C4-2B (cell line): Measurements from ENCODE around the gene P2RY1.

ENCODE experiments used
- H3K27ac ChIP-seq: fragments of 450-650 bp; 2 replicates; pipeline ENCODE4 v1.5.1; 2017
- ZFX ChIP-seq: fragments of 450-650 bp; IDR thresholded peaks from 2 replicates; pipeline ENCODE4 v1.6.1; 2017
- TF ChIP-seq, protein P1 (sequence below): fragments of 450-650 bp; conservative IDR thresholded peaks from 2 replicates; pipeline ENCODE4 v1.5.1; 2017; ENCODE audit warnings: mild to moderate bottlenecking

The P2RY1 gene

DNA sequence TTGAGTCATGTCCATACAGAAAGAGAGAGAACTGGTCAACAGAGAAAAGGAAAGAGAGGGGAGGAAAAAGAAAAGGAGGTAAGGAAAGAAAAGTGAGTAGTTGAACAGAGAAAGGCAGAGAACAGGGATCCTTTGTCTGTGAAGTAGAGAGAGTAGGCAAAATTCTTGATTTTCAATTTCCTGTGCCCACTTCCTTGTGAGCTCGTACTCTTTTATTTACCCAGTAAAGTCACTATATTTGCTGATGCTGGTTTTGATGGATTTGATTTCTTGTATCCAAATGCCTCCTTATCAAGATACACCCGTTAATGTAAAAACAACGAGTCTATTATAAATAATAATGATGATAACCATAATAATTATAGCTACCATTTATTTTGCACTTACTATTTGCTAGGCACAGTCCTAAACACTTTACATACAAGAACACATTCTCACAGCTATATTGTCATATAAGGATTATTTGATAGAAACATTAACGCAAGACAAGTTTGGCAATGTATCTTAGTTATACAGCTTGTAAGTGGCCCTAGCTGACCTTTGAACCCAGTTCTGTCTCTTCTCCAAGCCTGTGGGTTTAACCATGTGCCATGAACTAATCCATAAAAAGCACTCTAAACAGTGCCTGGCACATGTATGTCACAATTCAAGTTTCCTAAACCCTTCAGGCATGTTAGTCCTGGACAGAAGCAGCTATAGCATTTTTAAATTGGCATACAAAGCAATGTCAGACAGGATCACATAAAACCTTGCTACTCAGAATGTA is 6.7 kb upstream of the P2RY1 start:
- TF ChIP-seq ZFX: no peak
- TF ChIP-seq, protein P1, sequence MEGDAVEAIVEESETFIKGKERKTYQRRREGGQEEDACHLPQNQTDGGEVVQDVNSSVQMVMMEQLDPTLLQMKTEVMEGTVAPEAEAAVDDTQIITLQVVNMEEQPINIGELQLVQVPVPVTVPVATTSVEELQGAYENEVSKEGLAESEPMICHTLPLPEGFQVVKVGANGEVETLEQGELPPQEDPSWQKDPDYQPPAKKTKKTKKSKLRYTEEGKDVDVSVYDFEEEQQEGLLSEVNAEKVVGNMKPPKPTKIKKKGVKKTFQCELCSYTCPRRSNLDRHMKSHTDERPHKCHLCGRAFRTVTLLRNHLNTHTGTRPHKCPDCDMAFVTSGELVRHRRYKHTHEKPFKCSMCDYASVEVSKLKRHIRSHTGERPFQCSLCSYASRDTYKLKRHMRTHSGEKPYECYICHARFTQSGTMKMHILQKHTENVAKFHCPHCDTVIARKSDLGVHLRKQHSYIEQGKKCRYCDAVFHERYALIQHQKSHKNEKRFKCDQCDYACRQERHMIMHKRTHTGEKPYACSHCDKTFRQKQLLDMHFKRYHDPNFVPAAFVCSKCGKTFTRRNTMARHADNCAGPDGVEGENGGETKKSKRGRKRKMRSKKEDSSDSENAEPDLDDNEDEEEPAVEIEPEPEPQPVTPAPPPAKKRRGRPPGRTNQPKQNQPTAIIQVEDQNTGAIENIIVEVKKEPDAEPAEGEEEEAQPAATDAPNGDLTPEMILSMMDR: no peak
- peak overlapping the region; percentile 56; the same call in 1 of the 2 replicates for H3K27ac ChIP-seq

GRCh38 chr3:152830245-152830644 is 4.7 kb upstream of the P2RY1 start:
- TF ChIP-seq, protein P1: no peak
- TF ChIP-seq ZFX: no peak
- H3K27ac ChIP-seq: no peak overlapping the region

GRCh38 chr3:152832046-152832445 is 2.9 kb upstream of the P2RY1 start:
- no peak for TF ChIP-seq ZFX
- TF ChIP-seq, protein P1: no peak
- H3K27ac ChIP-seq: no peak overlapping the region

- no peak overlapping the region for H3K27ac ChIP-seq
- TF ChIP-seq, protein P1: no peak
- no peak for TF ChIP-seq ZFX
These were observed 1.8 kb upstream of the P2RY1 start for GRCh38 chr3:152833089-152833488.

DNA sequence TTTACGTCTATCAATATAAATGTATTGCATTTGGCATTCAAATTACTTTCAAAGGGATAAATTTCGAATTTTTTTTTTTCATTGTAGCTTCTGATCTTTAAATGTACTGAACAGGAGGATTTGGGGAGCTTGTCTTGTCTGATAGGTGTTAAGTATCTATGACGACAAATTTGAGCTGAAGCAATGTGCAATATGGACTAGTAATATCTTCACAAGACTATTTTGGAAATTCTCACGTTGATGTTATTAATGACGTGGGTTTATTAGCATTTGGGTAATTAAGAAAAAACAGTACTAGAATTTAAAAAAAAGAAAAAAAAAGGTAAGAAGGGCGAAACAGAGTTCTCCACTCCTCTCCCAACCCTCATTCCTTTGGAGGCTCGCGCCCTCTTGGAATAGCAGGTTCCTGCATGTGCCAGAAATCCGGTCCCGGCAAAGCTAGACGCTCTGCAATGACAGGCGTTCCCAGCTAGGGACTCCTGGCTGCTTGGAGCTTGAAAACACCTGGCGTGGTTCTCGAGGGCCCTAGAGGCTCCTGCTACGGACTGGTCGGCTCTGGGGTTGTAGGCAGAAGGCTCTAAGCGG is 648 bp upstream of the P2RY1 start:
- TF ChIP-seq ZFX: no peak
- TF ChIP-seq, protein P1: no peak
- no peak overlapping the region for H3K27ac ChIP-seq

DNA sequence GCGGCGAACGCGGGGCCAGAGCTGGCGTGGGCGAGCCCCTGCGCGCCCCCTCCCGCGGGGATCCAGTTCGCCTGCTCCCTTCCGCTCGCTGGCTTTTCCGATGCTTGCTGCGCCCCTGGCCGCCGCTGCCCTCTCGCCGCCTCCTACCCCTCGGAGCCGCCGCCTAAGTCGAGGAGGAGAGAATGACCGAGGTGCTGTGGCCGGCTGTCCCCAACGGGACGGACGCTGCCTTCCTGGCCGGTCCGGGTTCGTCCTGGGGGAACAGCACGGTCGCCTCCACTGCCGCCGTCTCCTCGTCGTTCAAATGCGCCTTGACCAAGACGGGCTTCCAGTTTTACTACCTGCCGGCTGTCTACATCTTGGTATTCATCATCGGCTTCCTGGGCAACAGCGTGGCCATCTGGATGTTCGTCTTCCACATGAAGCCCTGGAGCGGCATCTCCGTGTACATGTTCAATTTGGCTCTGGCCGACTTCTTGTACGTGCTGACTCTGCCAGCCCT is 721 bp downstream of the P2RY1 start:
- no peak for TF ChIP-seq ZFX
- TF ChIP-seq, protein P1: no peak
- no peak overlapping the region for H3K27ac ChIP-seq

DNA sequence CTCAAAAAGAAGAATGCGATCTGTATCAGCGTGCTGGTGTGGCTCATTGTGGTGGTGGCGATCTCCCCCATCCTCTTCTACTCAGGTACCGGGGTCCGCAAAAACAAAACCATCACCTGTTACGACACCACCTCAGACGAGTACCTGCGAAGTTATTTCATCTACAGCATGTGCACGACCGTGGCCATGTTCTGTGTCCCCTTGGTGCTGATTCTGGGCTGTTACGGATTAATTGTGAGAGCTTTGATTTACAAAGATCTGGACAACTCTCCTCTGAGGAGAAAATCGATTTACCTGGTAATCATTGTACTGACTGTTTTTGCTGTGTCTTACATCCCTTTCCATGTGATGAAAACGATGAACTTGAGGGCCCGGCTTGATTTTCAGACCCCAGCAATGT is 1.3 kb downstream of the P2RY1 start:
- no peak for TF ChIP-seq ZFX
- TF ChIP-seq, protein P1: no peak
- no peak overlapping the region for H3K27ac ChIP-seq
